GM19099 (cell line): ENCODE measurements around the gene BCAS3.

Experiments
- POLR2A ChIP-seq: IDR thresholded peaks from 3 replicates; pipeline ENCODE4 v1.6.1; 2011; ENCODE audit warnings: low read depth; ENCODE audit not compliant: insufficient read length; ENCODE audit errors: extremely low read depth

The BCAS3 gene

GRCh38 chr17:61072648-61073047 is 395.0 kb downstream of the BCAS3 start:
- no peak for TF ChIP-seq POLR2A

- no peak for TF ChIP-seq POLR2A
Observed at GRCh38 chr17:61073131-61073530, 395.5 kb downstream of the BCAS3 start.

GRCh38 chr17:61073799-61074513 is 396.3 kb downstream of the BCAS3 start:
- no peak for TF ChIP-seq POLR2A

- no peak for TF ChIP-seq POLR2A
Observed at GRCh38 chr17:61075988-61076387, 398.3 kb downstream of the BCAS3 start.

- no peak for TF ChIP-seq POLR2A
Observed at GRCh38 chr17:61076621-61077031, 399.0 kb downstream of the BCAS3 start.

GRCh38 chr17:61081959-61082358 is 404.3 kb downstream of the BCAS3 start:
- no peak for TF ChIP-seq POLR2A

GRCh38 chr17:61084260-61084659 is 406.6 kb downstream of the BCAS3 start:
- no peak for TF ChIP-seq POLR2A

- TF ChIP-seq POLR2A: no peak
Observed at GRCh38 chr17:61087024-61087423, 409.4 kb downstream of the BCAS3 start.

GRCh38 chr17:61088556-61088955 is 410.9 kb downstream of the BCAS3 start:
- no peak for TF ChIP-seq POLR2A

GRCh38 chr17:61091096-61091495 is 413.4 kb downstream of the BCAS3 start:
- TF ChIP-seq POLR2A: no peak

GRCh38 chr17:61097781-61098180 is 420.1 kb downstream of the BCAS3 start:
- TF ChIP-seq POLR2A: no peak

GRCh38 chr17:61106354-61106753 is 428.7 kb downstream of the BCAS3 start:
- TF ChIP-seq POLR2A: no peak

- TF ChIP-seq POLR2A: no peak
Observed at GRCh38 chr17:61116577-61116976, 438.9 kb downstream of the BCAS3 start.

GRCh38 chr17:61117983-61118382 is 440.3 kb downstream of the BCAS3 start:
- TF ChIP-seq POLR2A: no peak

GRCh38 chr17:61118871-61119270 is 441.2 kb downstream of the BCAS3 start:
- TF ChIP-seq POLR2A: no peak

- no peak for TF ChIP-seq POLR2A
Observed at GRCh38 chr17:61122326-61122913, 444.8 kb downstream of the BCAS3 start.
